H7 (cell line): Measurements from ENCODE around the gene CTU2. TPM values are rescaled to one million over a fixed set of nuclear protein-coding genes. Genes with fewer than 3 reads are reported as not detected.
A peak's percentile ranks its signal among the peaks of the same experiment; 100 is the strongest.

Experiments
- DNase-seq: peaks from one replicate; pipeline ENCODE4 v3.0.0; 2012
- H3K27me3 ChIP-seq: 2 replicates; pipeline ENCODE4 v1.6.0; 2011; ENCODE audit warnings: mild to moderate bottlenecking, low read length; ENCODE audit not compliant: control insufficient read depth, insufficient read depth
- H3K36me3 ChIP-seq: replicated peaks from 2 replicates; pipeline ENCODE4 v1.5.1; 2011; ENCODE audit warnings: low read length; ENCODE audit not compliant: control insufficient read depth, insufficient read depth
- H3K4me3 ChIP-seq: 2 replicates; pipeline ENCODE4 v1.5.1; 2011; ENCODE audit warnings: low read depth, mild to moderate bottlenecking, control low read depth, low read length, moderate library complexity; ENCODE audit not compliant: insufficient read depth
- total RNA-seq: library from RNA; depleted of rRNA; stranded (reverse); fragments of >200 nt; shearing (Covaris generic); gene quantifications from 2 replicates; pipeline ENCODE4 v1.2.3, GENCODE V29; 2014

Gene CTU2
- total RNA-seq, 1 experiment from 2014 or later = 38.4 TPM

DNA sequence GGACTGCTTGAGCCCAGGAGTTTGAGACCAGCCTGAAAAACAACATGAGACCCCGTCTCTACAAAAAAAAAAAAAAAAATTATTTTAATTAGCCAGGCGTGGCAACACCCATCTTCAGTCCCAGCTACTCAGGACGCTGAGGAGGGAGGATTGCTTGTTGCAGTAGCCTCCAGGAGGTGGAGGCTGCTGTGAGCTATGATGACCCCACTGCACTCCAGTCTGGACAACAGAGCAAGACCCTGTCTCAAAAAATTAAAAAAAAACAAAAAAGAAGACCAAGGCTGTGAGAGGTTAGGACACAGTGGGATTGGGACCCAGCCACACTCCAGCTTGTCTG is 18.7 kb upstream of the CTU2 start:
- DNase-seq = no peak
- no peaks in the 10 kb centered on the region for H3K36me3 ChIP-seq
- H3K4me3 ChIP-seq = no peak overlapping the region
- peaks cover 28% of the 10 kb centered on the region for H3K27me3 ChIP-seq

DNA sequence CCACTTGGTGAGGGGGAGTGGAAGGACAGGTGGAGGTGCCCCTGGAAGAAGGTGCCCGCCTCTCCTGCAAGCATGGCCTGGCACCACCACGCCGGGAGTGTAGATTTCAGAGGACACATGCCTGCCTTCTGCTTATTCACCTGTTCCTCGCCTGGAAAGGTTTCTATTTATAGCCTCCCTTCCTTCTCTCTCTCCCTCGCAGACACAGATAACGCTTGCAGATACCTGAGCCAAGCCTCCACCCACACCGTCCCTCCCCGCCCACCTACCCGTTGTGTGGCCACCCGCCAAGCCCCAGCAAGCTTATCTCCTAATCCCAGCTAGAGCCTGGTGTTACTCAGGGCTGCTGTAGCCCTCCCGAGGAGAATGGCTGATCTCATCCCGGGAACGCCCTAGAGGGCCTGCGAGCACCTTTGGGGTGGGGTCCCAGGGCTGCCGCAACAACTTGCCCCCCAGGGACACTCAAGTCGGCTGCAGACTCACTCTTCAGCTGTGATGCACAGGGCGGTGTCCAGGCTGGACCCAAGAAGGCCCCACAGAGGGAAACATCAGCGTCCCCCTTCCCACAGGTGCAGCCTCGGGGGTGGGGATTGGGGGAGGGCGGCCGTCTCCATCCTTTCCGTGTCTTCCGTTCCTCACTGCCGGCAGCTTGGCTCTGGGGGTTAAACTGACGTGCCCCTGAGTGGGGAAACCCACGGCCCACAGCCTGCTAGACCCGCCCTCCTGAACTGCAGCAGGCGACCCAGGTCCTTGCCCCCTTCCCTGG is 18.1 kb upstream of the CTU2 start:
- DNase-seq = peak; percentile 86
- Histone ChIP-seq H3K27me3 (peaks cover 28% of the 10 kb centered on the region), H3K36me3 (no peaks in the 10 kb centered on the region), H3K4me3 (no peak overlapping the region)

GRCh38 chr16:88690341-88691128 is 15.8 kb upstream of the CTU2 start:
- no peak for DNase-seq
- no peaks in the 10 kb centered on the region for H3K36me3 ChIP-seq
- H3K27me3 ChIP-seq = peaks cover 20% of the 10 kb centered on the region
- no peak overlapping the region for H3K4me3 ChIP-seq

DNA sequence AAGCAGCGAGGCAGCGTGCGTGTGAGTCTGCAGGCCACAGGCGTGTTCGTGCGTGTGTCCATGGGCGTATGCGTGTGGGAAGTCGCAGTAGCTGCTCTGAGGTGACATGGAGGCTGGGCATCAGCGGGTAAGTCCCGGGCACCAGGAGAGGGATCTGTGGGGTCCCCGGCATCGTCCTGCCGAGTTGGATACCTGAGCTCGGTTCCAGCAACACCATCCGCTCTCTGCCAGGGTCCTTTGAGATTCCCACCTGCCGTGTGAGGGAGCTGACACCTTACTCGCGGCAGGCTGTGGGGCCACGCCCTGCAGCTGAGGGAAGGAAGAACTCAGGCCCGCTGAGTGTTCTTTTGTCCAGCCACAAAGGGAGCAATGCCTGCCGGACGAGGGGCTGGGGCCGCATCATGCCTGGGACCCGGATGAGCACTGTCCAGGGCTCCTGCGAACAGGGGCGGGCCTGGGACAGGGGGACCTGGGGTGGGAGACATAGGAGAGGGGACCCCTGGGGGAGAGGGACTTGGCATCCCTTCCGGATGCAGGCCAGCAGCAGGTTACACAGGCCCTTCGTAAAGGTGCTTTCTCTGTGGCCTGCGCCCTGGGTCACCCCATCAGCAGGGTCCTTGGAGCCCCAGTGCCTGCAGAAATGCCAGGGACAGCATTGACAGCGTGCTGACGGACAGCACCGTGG is 15.0 kb upstream of the CTU2 start:
- Histone ChIP-seq H3K27me3 (peaks cover 15% of the 10 kb centered on the region), H3K36me3 (no peaks in the 10 kb centered on the region), H3K4me3 (no peak overlapping the region)
- no peak for DNase-seq

- Histone ChIP-seq H3K27me3 (peaks cover 9% of the 10 kb centered on the region), H3K4me3 (no peak overlapping the region), H3K36me3 (no peaks in the 10 kb centered on the region)
- no peak for DNase-seq
These were observed 14.3 kb upstream of the CTU2 start for GRCh38 chr16:88691924-88692560.

GRCh38 chr16:88692861-88693260 is 13.4 kb upstream of the CTU2 start:
- Histone ChIP-seq H3K4me3 (no peak overlapping the region), H3K36me3 (no peaks in the 10 kb centered on the region), H3K27me3 (peaks cover 4% of the 10 kb centered on the region)
- no peak for DNase-seq

GRCh38 chr16:88693420-88694177 is 12.7 kb upstream of the CTU2 start:
- no peaks in the 10 kb centered on the region; the same call in 1 of the 2 replicates for H3K36me3 ChIP-seq
- H3K27me3 ChIP-seq = no peaks in the 10 kb centered on the region; the same call in 1 of the 2 replicates
- H3K4me3 ChIP-seq = no peak overlapping the region
- no peak for DNase-seq

GRCh38 chr16:88694221-88695087 is 11.8 kb upstream of the CTU2 start:
- Histone ChIP-seq H3K36me3 (no peaks in the 10 kb centered on the region; the same call in none of the 2 replicates), H3K27me3 (no peaks in the 10 kb centered on the region; the same call in 1 of the 2 replicates), H3K4me3 (no peak overlapping the region)
- no peak for DNase-seq

GRCh38 chr16:88695218-88695617 is 11.1 kb upstream of the CTU2 start:
- Histone ChIP-seq H3K4me3 (no peak overlapping the region), H3K27me3 (no peaks in the 10 kb centered on the region; the same call in 1 of the 2 replicates), H3K36me3 (peaks cover 2% of the 10 kb centered on the region)
- DNase-seq = no peak

DNA sequence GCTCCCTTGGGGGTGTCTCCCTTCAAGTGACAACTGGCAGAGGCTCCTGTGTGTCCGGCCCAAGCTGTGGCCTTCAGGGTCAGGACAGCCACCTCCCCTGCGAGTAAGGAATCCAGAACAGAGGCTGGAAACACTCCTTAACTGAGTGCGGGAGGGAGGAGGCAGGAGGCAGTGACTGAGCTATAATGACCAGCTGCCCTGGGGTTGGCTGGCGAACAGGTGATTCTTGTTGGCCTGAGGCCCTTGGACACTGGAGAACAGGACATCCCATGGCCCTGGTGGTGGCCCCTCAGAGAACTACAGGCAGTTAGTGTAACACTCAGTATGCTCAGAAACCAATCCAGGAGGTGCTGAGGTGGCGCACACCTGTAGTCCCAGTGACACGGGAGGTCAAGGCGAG is 10.6 kb upstream of the CTU2 start:
- DNase-seq = no peak
- Histone ChIP-seq H3K27me3 (no peaks in the 10 kb centered on the region), H3K4me3 (no peak overlapping the region), H3K36me3 (peaks cover 2% of the 10 kb centered on the region)

GRCh38 chr16:88696441-88696840 is 9.9 kb upstream of the CTU2 start:
- H3K27me3 ChIP-seq = no peaks in the 10 kb centered on the region
- peaks cover 2% of the 10 kb centered on the region for H3K36me3 ChIP-seq
- DNase-seq = no peak
- no peak overlapping the region for H3K4me3 ChIP-seq

GRCh38 chr16:88697116-88697830 is 9.0 kb upstream of the CTU2 start:
- Histone ChIP-seq H3K4me3 (no peak overlapping the region), H3K36me3 (peaks cover 2% of the 10 kb centered on the region), H3K27me3 (no peaks in the 10 kb centered on the region)
- DNase-seq = no peak
